Left ventricle myocardium superior (tissue), 1 donor: ENCODE measurements around the gene KCNJ16. TPM values are rescaled to one million over a fixed set of nuclear protein-coding genes. Genes with fewer than 3 reads are reported as not detected.

ENCODE experiments used
- total RNA-seq: library from RNA; stranded (reverse); fragmentation: NEBNext Ultra II Directional; extraction: Animal tissue kit (Norgen Biotek cat#: 25700); gene quantifications from one replicate; pipeline ENCODE4 v1.2.1, GENCODE V29; 2021
- donor health status: DM: no; HTN: yes; CAD: no; lungs with severe emphysema.

Gene KCNJ16
- total RNA-seq, 1 donor from 2014 or later: not detected

Other genes starting within 250 kb of the KCNJ16 start
- gene KCNJ2, start 94.3 kb downstream of the KCNJ16 start, total RNA-seq: 50.6 TPM